Coronary artery (tissue), 2 donors: Measurements from ENCODE around the gene YIPF4.
"Not testable (repeated sequence)": the region's sequence is repeated elsewhere in the genome, so short reads cannot be mapped to it uniquely, and the experiment has no call there.

Experiments used
- DNase-seq: peaks from one replicate; pipeline ENCODE4 v3.0.0-alpha.2; 2017; ENCODE audit warnings: low spot score
- H3K27ac ChIP-seq, 2 donors: fragments of 200-600 bp; sonication (generic); one replicate each; pipeline ENCODE4 v1.5.1; 2016 to 2019
- H3K4me3 ChIP-seq: fragments of 200-600 bp; sonication (generic); 2 replicates; pipeline ENCODE4 v1.5.1; 2016; ENCODE audit warnings: mild to moderate bottlenecking, moderate library complexity
- TF ChIP-seq, protein P1 (sequence below): fragments of 200-600 bp; sonication (generic); IDR thresholded peaks from one replicate; pipeline ENCODE4 v1.5.1; 2019; ENCODE audit warnings: antibody characterized with exemption

The YIPF4 gene

GRCh38 chr2:32284321-32284720, 6.6 kb downstream of the YIPF4 start:
- Histone ChIP-seq H3K27ac (no peak overlapping the region), H3K4me3 (no peak overlapping the region)
- TF ChIP-seq, protein P1, sequence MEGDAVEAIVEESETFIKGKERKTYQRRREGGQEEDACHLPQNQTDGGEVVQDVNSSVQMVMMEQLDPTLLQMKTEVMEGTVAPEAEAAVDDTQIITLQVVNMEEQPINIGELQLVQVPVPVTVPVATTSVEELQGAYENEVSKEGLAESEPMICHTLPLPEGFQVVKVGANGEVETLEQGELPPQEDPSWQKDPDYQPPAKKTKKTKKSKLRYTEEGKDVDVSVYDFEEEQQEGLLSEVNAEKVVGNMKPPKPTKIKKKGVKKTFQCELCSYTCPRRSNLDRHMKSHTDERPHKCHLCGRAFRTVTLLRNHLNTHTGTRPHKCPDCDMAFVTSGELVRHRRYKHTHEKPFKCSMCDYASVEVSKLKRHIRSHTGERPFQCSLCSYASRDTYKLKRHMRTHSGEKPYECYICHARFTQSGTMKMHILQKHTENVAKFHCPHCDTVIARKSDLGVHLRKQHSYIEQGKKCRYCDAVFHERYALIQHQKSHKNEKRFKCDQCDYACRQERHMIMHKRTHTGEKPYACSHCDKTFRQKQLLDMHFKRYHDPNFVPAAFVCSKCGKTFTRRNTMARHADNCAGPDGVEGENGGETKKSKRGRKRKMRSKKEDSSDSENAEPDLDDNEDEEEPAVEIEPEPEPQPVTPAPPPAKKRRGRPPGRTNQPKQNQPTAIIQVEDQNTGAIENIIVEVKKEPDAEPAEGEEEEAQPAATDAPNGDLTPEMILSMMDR, result no peak
- no peak for DNase-seq

DNA sequence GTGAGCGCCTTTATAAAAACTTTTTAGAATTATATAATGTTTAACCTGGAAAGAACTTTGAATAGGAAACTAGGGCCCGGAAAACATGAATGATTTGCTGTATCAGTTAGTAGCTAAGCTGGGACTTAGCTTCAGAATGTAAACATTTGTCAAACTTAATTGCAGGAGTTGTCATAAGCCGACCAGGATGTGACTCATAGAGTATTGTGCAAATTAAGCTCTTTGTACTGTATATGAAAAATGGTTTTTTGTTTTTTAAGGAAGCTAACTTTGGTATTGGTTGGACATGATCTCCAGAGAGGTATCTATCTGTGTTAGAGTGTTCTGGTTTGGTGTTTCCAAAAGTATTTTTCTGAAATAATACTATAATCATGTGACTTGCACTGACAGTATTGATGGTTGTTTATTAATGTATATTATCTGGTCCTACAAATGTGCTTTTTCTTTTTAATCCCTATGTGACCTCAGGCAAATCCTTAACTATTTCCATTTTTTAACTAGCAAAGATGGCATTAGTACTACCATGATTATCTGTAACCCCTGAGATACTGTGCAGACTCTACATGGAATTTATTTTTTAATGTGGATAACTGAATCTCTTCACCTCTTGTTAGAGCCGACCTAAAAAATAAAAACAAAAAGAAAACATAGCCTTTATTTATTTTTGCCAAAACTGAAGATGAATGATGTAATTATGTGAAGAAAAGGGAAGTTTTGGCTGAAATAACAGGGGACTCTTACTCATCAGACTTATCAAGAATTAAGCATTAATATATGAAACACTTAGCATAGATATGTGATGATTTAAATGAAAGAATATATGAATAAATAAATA, 11.7 kb downstream of the YIPF4 start:
- Histone ChIP-seq H3K27ac (no peak overlapping the region), H3K4me3 (no peak overlapping the region)
- TF ChIP-seq, protein P1, result no peak
- DNase-seq, result no peak

DNA sequence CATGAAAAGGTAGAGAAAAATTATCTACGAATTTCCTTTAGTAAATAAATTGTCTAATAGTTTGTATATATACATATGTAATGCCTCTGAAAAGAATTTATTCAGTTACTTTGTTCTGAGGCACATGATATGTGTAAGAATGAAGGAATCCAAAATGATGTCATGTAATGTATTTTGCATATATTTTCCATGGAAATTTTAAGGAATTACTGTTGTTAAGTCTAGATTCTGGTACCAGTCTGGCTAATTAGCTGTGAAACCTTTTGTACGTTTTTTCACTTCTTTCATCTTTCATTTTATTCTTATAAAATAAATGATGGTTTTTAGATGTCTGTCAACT, 12.3 kb downstream of the YIPF4 start:
- DNase-seq, result no peak
- Histone ChIP-seq H3K4me3 (no peak overlapping the region), H3K27ac (no peak overlapping the region)
- TF ChIP-seq, protein P1, result no peak

- H3K4me3 ChIP-seq, result no peak overlapping the region
- no peak overlapping the region for H3K27ac ChIP-seq
- TF ChIP-seq, protein P1, result no peak
- no peak for DNase-seq
These were observed 14.0 kb downstream of the YIPF4 start for GRCh38 chr2:32291746-32292145.

DNA sequence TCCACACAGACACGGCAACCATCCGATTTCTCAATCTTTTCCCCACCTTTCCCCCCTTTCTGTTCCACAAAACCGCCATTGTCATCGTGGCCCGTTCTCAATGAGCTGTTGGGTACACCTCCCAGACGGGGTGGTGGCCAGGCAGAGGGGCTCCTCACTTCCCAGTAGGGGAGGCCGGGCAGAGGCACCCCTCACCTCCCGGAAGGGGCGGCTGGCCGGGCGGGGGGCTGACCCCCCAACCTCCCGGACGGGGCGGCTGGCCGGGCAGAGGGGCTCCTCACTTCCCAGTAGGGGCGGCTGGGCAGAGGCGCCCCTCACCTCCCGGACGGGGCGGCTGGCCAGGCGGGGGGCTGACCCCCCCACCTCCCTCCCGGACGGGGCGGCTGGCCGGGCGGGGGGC, 15.8 kb downstream of the YIPF4 start:
- not testable (repeated sequence) for H3K4me3 ChIP-seq, DNase-seq, H3K27ac ChIP-seq

GRCh38 chr2:32293966-32294562, 16.4 kb downstream of the YIPF4 start:
- not testable (repeated sequence) for DNase-seq, H3K4me3 ChIP-seq, H3K27ac ChIP-seq

DNA sequence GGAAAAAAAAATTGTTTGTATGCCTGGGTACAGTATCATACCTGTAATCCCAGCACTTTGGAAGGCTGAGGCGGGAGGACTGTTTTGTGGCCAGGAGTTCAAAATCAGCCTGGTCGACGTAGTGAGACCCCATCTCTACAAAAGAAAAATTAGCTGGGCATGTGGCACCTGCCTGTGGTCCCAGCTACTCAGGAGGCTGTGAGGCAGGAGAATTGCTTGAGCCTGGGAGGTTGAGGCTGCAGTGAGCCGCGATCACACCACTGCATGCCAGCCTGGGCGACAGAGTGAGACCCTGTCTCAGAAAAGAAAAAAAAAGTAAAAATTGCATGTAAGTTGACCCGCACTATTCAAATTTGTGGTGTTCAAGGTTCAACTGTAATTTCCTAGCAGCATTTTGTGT, 32.9 kb downstream of the YIPF4 start:
- TF ChIP-seq, protein P1, result no peak
- no peak overlapping the region for H3K4me3 ChIP-seq
- DNase-seq, result no peak
- H3K27ac ChIP-seq, result no peak overlapping the region

DNA sequence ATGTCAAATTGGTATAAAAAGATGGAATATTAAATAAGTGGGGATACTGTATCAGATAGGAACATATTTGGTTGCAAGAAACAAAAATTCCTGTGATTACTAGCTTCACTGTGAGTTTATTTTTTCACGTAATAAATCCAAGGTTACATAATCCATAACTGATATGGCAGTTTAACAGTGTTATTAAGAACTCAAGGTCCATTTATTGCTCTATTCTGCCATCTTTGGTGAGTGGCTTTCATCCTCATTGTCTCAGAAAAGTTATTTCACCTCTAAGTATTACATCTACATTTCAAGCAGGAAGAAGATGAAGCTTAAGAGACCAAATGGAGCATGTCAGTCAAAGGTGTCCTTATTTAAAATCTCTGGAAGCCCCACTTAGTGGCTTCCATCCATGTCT, 37.2 kb downstream of the YIPF4 start:
- DNase-seq, result no peak
- Histone ChIP-seq H3K27ac (no peak overlapping the region), H3K4me3 (no peak overlapping the region)
- TF ChIP-seq, protein P1, result no peak

DNA sequence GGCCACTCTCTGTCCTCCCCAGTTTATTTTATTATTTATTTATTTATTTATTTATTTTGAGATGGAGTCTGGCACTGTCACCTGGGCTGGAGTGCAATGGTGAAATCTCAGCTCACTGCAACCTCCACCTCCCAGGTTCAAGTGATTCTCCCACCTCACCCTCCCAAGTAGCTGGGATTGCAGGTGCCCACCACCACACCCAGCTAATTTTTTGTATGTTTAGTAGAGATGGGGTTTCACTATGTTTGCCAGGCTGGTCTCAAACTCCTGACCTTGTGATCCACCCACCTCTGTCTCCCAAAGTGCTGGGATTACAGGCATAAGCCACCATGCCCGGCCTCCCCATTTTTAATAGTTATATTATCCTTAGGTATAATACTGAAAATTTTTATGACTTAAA, 51.0 kb downstream of the YIPF4 start:
- not testable (repeated sequence) for DNase-seq, H3K4me3 ChIP-seq, H3K27ac ChIP-seq

- H3K27ac ChIP-seq, H3K4me3 ChIP-seq, DNase-seq: not testable (repeated sequence)
These were observed 51.7 kb downstream of the YIPF4 start for GRCh38 chr2:32329180-32329980.
